ENCODE measurements around the gene SH3PXD2A. TPM values are rescaled to one million over a fixed set of nuclear protein-coding genes. Genes with fewer than 3 reads are reported as not detected.

The SH3PXD2A gene
- total and polyA plus RNA-seq, 2 donors (not counting 1 experiment from before 2014, with no cell fraction given) = 3.2 to 33.5 TPM

GRCh38 chr10:103574097-103575061 is 281.0 kb downstream of the SH3PXD2A start:
- H3K27me3 ChIP-seq (replicated peaks in 1 of 4; ENCODE audit: control extremely low read depth in 1 of 4, control insufficient read depth in 3 of 4, insufficient read depth in 4 of 4, low read length in 3 of 4) = no peaks in the 10 kb centered on the region
- peaks cover 7% of the 10 kb centered on the region for H3K27me3 Mint-ChIP-seq
- H3K4me2 ChIP-seq (replicated peaks; ENCODE audit: low read depth, low read length, poor library complexity, severe bottlenecking) = no peak overlapping the region
- DNase-seq (no peak), ATAC-seq (ENCODE audit: low read depth) (no peak)
- H3K4me1 Mint-ChIP-seq = no peaks in the 10 kb centered on the region
- no peak overlapping the region for H3K4me3 Mint-ChIP-seq
- H3K36me3 ChIP-seq (replicated peaks in 1 of 2; ENCODE audit: control extremely low read depth in 1 of 2, control insufficient read depth in 1 of 2, extremely low read depth in 1 of 2, insufficient read depth in 2 of 2, low read length in 1 of 2) = no peaks in the 10 kb centered on the region
- H3K9ac ChIP-seq (ENCODE audit: low read length) = no peak overlapping the region
- CTCF ChIA-PET = no interaction called here
- no peak overlapping the region for H3K4me3 ChIP-seq (ENCODE audit: control extremely low read depth in 1 of 5, extremely low read depth in 1 of 5, insufficient read depth in 1 of 5, low read depth in 2 of 5, low read length in 4 of 5)
- POLR2A ChIA-PET = no interaction called here
- no peaks in the 10 kb centered on the region for H3K9me3 ChIP-seq (ENCODE audit: control extremely low read depth in 1 of 3, control insufficient read depth in 2 of 3, insufficient read depth in 1 of 3, low read length in 2 of 3)
- no peak overlapping the region for H2AFZ ChIP-seq (ENCODE audit: insufficient read depth, low read depth, low read length, poor library complexity, severe bottlenecking)
- no peaks in the 10 kb centered on the region for H3K9me3 Mint-ChIP-seq (ENCODE audit: insufficient read depth)
- H3K79me2 ChIP-seq (ENCODE audit: control insufficient read depth, insufficient read depth, low read length) = no peaks in the 10 kb centered on the region
- TF ChIP-seq CTCF (IDR thresholded peaks at IDR 0.05) = no peak
- no peak for TF ChIP-seq EZH2 (IDR thresholded peaks at IDR 0.05; ENCODE audit: borderline replicate concordance, insufficient read depth, low read depth, low read length, poor library complexity, severe bottlenecking)
- intact Hi-C loops (cut with micrococcal nuclease) = no loop called here
- WGBS (ENCODE audit: insufficient coverage) = 99% methylated on average over 10 of the region's 16 CpGs
- no peaks in the 10 kb centered on the region for H4K20me1 ChIP-seq (ENCODE audit: control insufficient read depth, insufficient read depth, low read length, poor library complexity, severe bottlenecking)
- no peak overlapping the region for H3K27ac Mint-ChIP-seq
- no peaks in the 10 kb centered on the region for H3K4me1 ChIP-seq (ENCODE audit: control insufficient read depth in 2 of 2, insufficient read depth in 2 of 2, low read length in 2 of 2)
- H3K27ac ChIP-seq (ENCODE audit: low read length in 2 of 2) = no peak overlapping the region

GRCh38 chr10:103573205-103573487 is 282.2 kb downstream of the SH3PXD2A start:
- H3K4me1 ChIP-seq (ENCODE audit: control insufficient read depth in 2 of 2, insufficient read depth in 2 of 2, low read length in 2 of 2) = no peaks in the 10 kb centered on the region
- ChIA-PET POLR2A (no interaction called here), CTCF (no interaction called here)
- no peak overlapping the region for H2AFZ ChIP-seq (ENCODE audit: insufficient read depth, low read depth, low read length, poor library complexity, severe bottlenecking)
- Mint-ChIP-seq H3K9me3 (ENCODE audit: insufficient read depth) (no peaks in the 10 kb centered on the region), H3K4me3 (no peak overlapping the region), H3K27ac (no peak overlapping the region), H3K4me1 (no peaks in the 10 kb centered on the region), H3K27me3 (peaks cover 7% of the 10 kb centered on the region)
- no peaks in the 10 kb centered on the region for H3K27me3 ChIP-seq (replicated peaks in 1 of 4; ENCODE audit: control extremely low read depth in 1 of 4, control insufficient read depth in 3 of 4, insufficient read depth in 4 of 4, low read length in 3 of 4)
- H3K36me3 ChIP-seq (replicated peaks in 1 of 2; ENCODE audit: control extremely low read depth in 1 of 2, control insufficient read depth in 1 of 2, extremely low read depth in 1 of 2, insufficient read depth in 2 of 2, low read length in 1 of 2) = no peaks in the 10 kb centered on the region
- no peak overlapping the region for H3K4me2 ChIP-seq (replicated peaks; ENCODE audit: low read depth, low read length, poor library complexity, severe bottlenecking)
- intact Hi-C loops (cut with micrococcal nuclease) = no loop called here
- no peaks in the 10 kb centered on the region for H3K79me2 ChIP-seq (ENCODE audit: control insufficient read depth, insufficient read depth, low read length)
- no peaks in the 10 kb centered on the region for H3K9me3 ChIP-seq (ENCODE audit: control extremely low read depth in 1 of 3, control insufficient read depth in 2 of 3, insufficient read depth in 1 of 3, low read length in 2 of 3)
- H3K9ac ChIP-seq (ENCODE audit: low read length) = no peak overlapping the region
- DNase-seq = no peak
- no peak for ATAC-seq (ENCODE audit: low read depth)
- WGBS (ENCODE audit: insufficient coverage) = 93% methylated on average over 6 of the region's 7 CpGs
- TF ChIP-seq EZH2 (IDR thresholded peaks at IDR 0.05; ENCODE audit: borderline replicate concordance, insufficient read depth, low read depth, low read length, poor library complexity, severe bottlenecking) = no peak
- TF ChIP-seq CTCF (IDR thresholded peaks at IDR 0.05) = no peak
- no peak overlapping the region for H3K27ac ChIP-seq (ENCODE audit: low read length in 2 of 2)
- no peaks in the 10 kb centered on the region for H4K20me1 ChIP-seq (ENCODE audit: control insufficient read depth, insufficient read depth, low read length, poor library complexity, severe bottlenecking)
- H3K4me3 ChIP-seq (ENCODE audit: control extremely low read depth in 1 of 5, extremely low read depth in 1 of 5, insufficient read depth in 1 of 5, low read depth in 2 of 5, low read length in 4 of 5) = no peak overlapping the region
